HL-60 (cell line): ENCODE results near the gene LRIT2.

Source experiments
- DNase-seq, 2 experiments: peaks; one replicate each; pipeline ENCODE4 v3.0.0-alpha.2; 2010 to 2020; ENCODE audit warnings: low read depth in 1 of 2, low spot score in 1 of 2
- H3K27ac ChIP-seq: fragments of 250-450 bp; sonication (Bioruptor Pico); replicated peaks from 2 replicates; pipeline ENCODE4 v1.5.1; 2020; ENCODE audit warnings: mild to moderate bottlenecking, moderate library complexity
- H3K27me3 ChIP-seq: fragments of 250-450 bp; sonication (Bioruptor Pico); 2 replicates; pipeline ENCODE4 v1.5.1; 2021; ENCODE audit warnings: mild to moderate bottlenecking, moderate library complexity; ENCODE audit not compliant: insufficient read depth, poor library complexity, severe bottlenecking
- H3K4me3 ChIP-seq: replicated peaks from 2 replicates; pipeline ENCODE4 v1.5.1; 2011; ENCODE audit warnings: mild to moderate bottlenecking, control low read depth, low read length; ENCODE audit not compliant: insufficient read depth
- GABPA ChIP-seq: IDR thresholded peaks from 2 replicates; pipeline ENCODE4 v1.6.1; 2012; ENCODE audit warnings: low read depth
- POLR2AphosphoS5 ChIP-seq: IDR thresholded peaks from 2 replicates; pipeline ENCODE4 v1.6.1; 2012; ENCODE audit warnings: low read depth
- SPI1 ChIP-seq: IDR thresholded peaks from 2 replicates; pipeline ENCODE4 v1.6.1; 2012; ENCODE audit warnings: low read depth, mild to moderate bottlenecking, borderline replicate concordance
- TF ChIP-seq, protein P1 (sequence below): IDR thresholded peaks from 2 replicates; pipeline ENCODE4 v1.6.1; 2012; ENCODE audit warnings: low read depth; ENCODE audit not compliant: insufficient replicate concordance
- TF ChIP-seq, protein P2 (sequence below): IDR thresholded peaks from one replicate; pipeline ENCODE4 v1.5.1; 2011; ENCODE audit warnings: low read length, control low read depth, inconsistent platforms; ENCODE audit not compliant: insufficient read depth

The LRIT2 gene

DNA sequence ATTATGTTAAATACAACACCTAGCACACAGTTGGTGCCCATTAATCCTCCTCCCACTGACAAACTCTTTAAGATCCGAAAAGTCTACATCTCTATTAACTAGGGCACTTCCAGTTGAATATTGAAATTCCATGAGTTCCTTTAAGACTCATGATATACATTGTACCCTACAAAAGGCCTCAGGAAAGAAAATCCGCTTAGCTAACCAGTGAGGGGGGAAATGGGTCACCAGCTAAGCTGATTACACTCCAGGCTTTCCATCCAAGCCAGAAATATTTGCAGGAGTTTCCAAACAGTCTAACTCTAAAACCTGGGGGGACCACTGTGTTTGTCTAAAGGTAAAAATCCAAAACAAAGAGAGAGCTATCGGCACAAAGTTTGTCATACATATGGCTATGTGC lies 1.3 kb upstream of the LRIT2 start:
- Histone ChIP-seq H3K27me3 (no peaks in the 10 kb centered on the region), H3K27ac (no peak overlapping the region), H3K4me3 (no peak overlapping the region)
- DNase-seq = no peak
- TF ChIP-seq SPI1 = no peak
- TF ChIP-seq, protein P1, sequence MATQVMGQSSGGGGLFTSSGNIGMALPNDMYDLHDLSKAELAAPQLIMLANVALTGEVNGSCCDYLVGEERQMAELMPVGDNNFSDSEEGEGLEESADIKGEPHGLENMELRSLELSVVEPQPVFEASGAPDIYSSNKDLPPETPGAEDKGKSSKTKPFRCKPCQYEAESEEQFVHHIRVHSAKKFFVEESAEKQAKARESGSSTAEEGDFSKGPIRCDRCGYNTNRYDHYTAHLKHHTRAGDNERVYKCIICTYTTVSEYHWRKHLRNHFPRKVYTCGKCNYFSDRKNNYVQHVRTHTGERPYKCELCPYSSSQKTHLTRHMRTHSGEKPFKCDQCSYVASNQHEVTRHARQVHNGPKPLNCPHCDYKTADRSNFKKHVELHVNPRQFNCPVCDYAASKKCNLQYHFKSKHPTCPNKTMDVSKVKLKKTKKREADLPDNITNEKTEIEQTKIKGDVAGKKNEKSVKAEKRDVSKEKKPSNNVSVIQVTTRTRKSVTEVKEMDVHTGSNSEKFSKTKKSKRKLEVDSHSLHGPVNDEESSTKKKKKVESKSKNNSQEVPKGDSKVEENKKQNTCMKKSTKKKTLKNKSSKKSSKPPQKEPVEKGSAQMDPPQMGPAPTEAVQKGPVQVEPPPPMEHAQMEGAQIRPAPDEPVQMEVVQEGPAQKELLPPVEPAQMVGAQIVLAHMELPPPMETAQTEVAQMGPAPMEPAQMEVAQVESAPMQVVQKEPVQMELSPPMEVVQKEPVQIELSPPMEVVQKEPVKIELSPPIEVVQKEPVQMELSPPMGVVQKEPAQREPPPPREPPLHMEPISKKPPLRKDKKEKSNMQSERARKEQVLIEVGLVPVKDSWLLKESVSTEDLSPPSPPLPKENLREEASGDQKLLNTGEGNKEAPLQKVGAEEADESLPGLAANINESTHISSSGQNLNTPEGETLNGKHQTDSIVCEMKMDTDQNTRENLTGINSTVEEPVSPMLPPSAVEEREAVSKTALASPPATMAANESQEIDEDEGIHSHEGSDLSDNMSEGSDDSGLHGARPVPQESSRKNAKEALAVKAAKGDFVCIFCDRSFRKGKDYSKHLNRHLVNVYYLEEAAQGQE = no peak
- no peak for TF ChIP-seq POLR2AphosphoS5
- TF ChIP-seq, protein P2, sequence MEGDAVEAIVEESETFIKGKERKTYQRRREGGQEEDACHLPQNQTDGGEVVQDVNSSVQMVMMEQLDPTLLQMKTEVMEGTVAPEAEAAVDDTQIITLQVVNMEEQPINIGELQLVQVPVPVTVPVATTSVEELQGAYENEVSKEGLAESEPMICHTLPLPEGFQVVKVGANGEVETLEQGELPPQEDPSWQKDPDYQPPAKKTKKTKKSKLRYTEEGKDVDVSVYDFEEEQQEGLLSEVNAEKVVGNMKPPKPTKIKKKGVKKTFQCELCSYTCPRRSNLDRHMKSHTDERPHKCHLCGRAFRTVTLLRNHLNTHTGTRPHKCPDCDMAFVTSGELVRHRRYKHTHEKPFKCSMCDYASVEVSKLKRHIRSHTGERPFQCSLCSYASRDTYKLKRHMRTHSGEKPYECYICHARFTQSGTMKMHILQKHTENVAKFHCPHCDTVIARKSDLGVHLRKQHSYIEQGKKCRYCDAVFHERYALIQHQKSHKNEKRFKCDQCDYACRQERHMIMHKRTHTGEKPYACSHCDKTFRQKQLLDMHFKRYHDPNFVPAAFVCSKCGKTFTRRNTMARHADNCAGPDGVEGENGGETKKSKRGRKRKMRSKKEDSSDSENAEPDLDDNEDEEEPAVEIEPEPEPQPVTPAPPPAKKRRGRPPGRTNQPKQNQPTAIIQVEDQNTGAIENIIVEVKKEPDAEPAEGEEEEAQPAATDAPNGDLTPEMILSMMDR = no peak
- no peak for TF ChIP-seq GABPA

DNA sequence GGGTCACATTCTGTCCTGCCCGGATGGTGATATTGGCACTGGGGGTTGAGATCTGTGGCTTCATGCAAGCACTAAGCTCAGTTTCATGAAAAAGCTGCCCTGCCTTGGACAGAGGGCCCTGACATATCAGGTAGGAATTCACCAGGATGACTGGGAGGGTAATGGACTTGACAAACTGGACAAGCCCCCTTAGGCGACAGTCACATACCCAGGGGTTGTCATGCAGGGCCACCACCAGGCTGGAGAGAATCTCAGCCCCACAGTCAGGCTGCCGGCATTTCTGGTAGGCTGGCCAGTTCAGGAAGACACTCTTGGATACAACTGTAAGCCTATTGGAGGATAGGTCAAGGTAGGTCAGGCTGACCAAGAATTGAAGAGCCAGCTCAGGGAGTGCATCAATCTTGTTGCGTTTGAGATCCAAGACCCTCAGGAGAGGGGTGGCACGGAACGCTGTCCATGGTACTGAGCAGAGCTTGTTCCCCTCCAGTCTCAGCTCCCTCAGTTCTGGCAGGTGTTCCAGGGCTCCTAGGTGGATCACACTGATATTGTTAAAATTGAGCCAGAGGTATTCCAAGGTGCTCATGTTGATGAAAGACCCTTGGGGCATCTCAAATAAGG lies 824 bp downstream of the LRIT2 start:
- Histone ChIP-seq H3K27me3 (no peaks in the 10 kb centered on the region), H3K4me3 (no peak overlapping the region), H3K27ac (no peak overlapping the region)
- TF ChIP-seq GABPA (no peak), SPI1 (no peak), POLR2AphosphoS5 (no peak)
- TF ChIP-seq, protein P1 = peak; percentile 96
- TF ChIP-seq, protein P2 = no peak
- no peak for DNase-seq

DNA sequence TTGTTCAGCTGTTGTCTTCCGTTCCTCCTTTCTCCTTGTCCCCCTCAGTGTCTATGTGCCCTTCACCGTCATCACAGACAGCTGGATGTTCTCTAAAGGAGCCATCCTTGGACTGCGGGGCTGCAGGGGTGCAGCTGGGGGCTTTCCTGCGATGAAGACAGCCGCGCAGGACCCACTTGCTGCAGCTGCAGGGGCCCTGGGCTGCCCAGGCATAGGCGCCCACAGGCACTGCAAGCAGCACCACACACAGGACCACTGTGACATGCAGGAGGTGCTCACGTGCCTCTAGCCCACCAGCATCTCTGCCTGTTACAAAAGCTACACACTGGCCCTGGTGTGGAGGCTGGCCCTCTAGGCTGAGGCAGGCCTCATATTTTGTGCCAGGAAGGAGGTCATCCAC lies 3.4 kb downstream of the LRIT2 start:
- TF ChIP-seq GABPA = no peak
- TF ChIP-seq, protein P1 = no peak
- no peak for TF ChIP-seq SPI1
- no peak for TF ChIP-seq POLR2AphosphoS5
- TF ChIP-seq, protein P2 = no peak
- H3K4me3 ChIP-seq = no peak overlapping the region
- no peaks in the 10 kb centered on the region for H3K27me3 ChIP-seq
- H3K27ac ChIP-seq = no peak overlapping the region
- DNase-seq = no peak
